Suprapubic skin (tissue), 4 donors: ENCODE measurements around the gene TRAK1.

ENCODE experiments used
- POLR2A ChIP-seq, 2 donors: fragments of 450-650 bp; IDR thresholded peaks; one replicate each; pipeline ENCODE4 v1.6.1; 2017; ENCODE audit warnings: antibody characterized with exemption in 2 of 2, mild to moderate bottlenecking in 2 of 2, moderate library complexity in 2 of 2
- POLR2AphosphoS5 ChIP-seq, 3 donors: sonication (generic); formaldehyde crosslinking; IDR thresholded peaks; one replicate each; pipeline ENCODE4 v1.6.1; 2017; ENCODE audit warnings: antibody characterized with exemption in 3 of 3
- TF ChIP-seq, protein P1 (sequence below), 2 donors: fragments of 200-600 bp in 1 of 2; fragments of 450-650 bp in 1 of 2; sonication (generic) in 1 of 2; IDR thresholded peaks; one replicate each; pipeline ENCODE4 v1.5.1; 2016 to 2019; ENCODE audit warnings: antibody characterized with exemption in 2 of 2, mild to moderate bottlenecking in 1 of 2, moderate library complexity in 1 of 2

DNA sequence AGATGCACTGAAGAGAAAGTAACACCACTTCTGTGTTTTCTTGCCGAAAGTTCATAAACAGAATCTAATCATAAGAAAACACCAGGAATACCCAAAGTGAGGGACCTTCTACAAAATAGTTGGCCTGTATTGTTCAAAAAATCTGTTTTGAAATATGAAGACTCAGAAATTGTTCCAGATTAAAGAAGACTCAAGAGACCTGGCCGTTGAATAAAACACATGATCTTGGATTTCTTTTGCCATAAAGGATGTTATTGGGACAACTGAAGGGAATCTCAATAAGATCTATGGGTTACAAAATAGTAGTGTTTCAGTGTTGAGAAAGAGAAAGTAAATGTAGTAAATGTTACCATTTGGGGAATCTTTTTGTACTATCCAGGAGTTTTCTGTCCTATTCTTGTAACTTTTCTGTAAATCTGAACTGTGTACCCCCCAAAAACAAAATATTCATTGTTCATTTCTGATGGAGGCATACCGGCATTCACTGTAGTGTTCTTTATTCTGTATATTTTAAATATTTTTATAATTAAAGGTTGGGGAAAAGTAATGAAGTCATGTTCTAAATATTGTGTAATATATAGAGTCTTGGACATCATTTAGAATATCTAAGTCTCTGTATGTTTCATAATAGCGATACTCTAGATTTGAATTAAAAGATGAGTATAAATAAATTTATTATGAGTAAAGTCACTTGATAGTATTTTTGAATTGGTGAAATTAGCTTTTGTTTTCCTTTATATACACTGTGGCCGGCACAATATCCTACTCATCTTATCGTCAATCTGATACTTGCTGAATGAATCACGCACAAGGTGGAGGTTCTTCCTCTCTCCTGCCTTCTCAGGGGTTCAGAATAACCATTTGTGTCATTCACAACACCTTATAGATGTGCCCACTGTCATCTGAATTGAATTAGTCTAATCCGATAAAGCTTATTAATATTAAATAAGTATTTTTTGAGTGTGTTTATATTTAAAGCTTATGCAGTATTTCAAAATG is 66.7 kb downstream of the TRAK1 start:
- TF ChIP-seq, protein P1, sequence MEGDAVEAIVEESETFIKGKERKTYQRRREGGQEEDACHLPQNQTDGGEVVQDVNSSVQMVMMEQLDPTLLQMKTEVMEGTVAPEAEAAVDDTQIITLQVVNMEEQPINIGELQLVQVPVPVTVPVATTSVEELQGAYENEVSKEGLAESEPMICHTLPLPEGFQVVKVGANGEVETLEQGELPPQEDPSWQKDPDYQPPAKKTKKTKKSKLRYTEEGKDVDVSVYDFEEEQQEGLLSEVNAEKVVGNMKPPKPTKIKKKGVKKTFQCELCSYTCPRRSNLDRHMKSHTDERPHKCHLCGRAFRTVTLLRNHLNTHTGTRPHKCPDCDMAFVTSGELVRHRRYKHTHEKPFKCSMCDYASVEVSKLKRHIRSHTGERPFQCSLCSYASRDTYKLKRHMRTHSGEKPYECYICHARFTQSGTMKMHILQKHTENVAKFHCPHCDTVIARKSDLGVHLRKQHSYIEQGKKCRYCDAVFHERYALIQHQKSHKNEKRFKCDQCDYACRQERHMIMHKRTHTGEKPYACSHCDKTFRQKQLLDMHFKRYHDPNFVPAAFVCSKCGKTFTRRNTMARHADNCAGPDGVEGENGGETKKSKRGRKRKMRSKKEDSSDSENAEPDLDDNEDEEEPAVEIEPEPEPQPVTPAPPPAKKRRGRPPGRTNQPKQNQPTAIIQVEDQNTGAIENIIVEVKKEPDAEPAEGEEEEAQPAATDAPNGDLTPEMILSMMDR (IDR thresholded peaks at IDR 0.05) = no peak
- TF ChIP-seq POLR2AphosphoS5 (IDR thresholded peaks at IDR 0.05) = no peak
- no peak for TF ChIP-seq POLR2A (IDR thresholded peaks at IDR 0.05)
